ENCODE results near the gene ZDHHC14. TPM values are rescaled to one million over a fixed set of nuclear protein-coding genes. Genes with fewer than 3 reads are reported as not detected.

Gene ZDHHC14
- total RNA-seq, 2 experiments from 2014 or later: 2.9 to 3.5 TPM

DNA sequence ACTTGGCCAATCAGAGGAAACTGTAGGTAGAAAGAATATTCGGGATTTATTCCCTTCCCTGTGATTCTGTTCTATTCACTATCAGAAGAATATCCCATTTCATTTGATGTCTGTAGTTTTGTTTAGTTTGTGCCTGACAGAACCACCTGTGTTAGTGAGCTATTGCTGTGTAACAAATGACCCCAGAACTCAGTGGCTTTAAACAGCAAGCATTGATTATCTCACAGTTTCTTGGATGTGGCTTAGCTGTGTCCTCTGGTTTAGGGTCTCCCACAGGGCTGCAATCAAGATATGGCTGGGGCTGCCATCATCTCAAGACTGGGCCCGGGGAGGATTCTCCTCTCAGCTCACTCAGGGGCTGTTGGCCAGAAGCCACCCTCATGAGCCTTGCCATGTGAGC is 143.7 kb downstream of the ZDHHC14 start:
- no peak overlapping the region for H3K27ac Mint-ChIP-seq
- peaks cover 2% of the 10 kb centered on the region for H3K36me3 Mint-ChIP-seq
- no peak for DNase-seq
- peaks cover 8% of the 10 kb centered on the region for H3K9me3 Mint-ChIP-seq
- H3K4me3 Mint-ChIP-seq: no peak overlapping the region
- H3K27me3 Mint-ChIP-seq: no peaks in the 10 kb centered on the region
- peaks cover 16% of the 10 kb centered on the region for H3K4me1 Mint-ChIP-seq

GRCh38 chr6:157525292-157525889 is 144.4 kb downstream of the ZDHHC14 start:
- H3K4me1 Mint-ChIP-seq: peaks cover 16% of the 10 kb centered on the region
- H3K27me3 Mint-ChIP-seq: no peaks in the 10 kb centered on the region
- peaks cover 2% of the 10 kb centered on the region for H3K36me3 Mint-ChIP-seq
- DNase-seq: no peak
- H3K9me3 Mint-ChIP-seq: peaks cover 8% of the 10 kb centered on the region
- H3K4me3 Mint-ChIP-seq: no peak overlapping the region
- no peak overlapping the region for H3K27ac Mint-ChIP-seq

GRCh38 chr6:157525918-157526425 is 145.0 kb downstream of the ZDHHC14 start:
- no peaks in the 10 kb centered on the region for H3K27me3 Mint-ChIP-seq
- H3K27ac Mint-ChIP-seq: no peak overlapping the region
- peaks cover 2% of the 10 kb centered on the region for H3K36me3 Mint-ChIP-seq
- peaks cover 8% of the 10 kb centered on the region for H3K9me3 Mint-ChIP-seq
- DNase-seq: no peak
- no peak overlapping the region for H3K4me3 Mint-ChIP-seq
- H3K4me1 Mint-ChIP-seq: peaks cover 16% of the 10 kb centered on the region

DNA sequence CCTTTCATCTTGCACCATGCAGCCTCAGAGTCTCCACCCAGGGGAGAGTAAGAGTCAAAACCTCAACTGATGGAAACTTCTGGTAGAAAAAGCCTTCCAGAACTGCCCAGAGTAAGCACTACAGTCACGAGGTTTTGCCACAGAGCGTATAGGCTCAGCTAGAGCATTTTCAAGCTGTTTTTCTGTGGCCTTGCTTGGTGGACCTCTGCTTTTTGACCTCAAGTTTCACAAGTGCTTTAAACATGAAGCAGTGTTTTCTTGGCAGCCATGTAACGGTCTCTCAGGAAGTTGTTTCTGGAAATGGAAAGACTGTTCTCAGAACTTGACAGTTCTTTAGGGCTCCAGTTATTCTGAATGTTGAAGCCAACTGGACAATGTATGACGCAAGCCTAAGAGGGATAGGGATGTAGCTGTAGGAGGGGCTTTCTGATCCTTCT is 146.5 kb downstream of the ZDHHC14 start:
- peaks cover 8% of the 10 kb centered on the region for H3K9me3 Mint-ChIP-seq
- peak; percentile 13 for DNase-seq
- H3K36me3 Mint-ChIP-seq: peaks cover 2% of the 10 kb centered on the region
- H3K27ac Mint-ChIP-seq: peak overlapping the region; percentile 47
- H3K4me3 Mint-ChIP-seq: no peak overlapping the region
- no peaks in the 10 kb centered on the region for H3K27me3 Mint-ChIP-seq
- H3K4me1 Mint-ChIP-seq: peaks cover 14% of the 10 kb centered on the region

GRCh38 chr6:157528931-157529653 is 148.1 kb downstream of the ZDHHC14 start:
- H3K4me3 Mint-ChIP-seq: no peak overlapping the region
- peaks cover 8% of the 10 kb centered on the region for H3K9me3 Mint-ChIP-seq
- no peaks in the 10 kb centered on the region for H3K27me3 Mint-ChIP-seq
- H3K36me3 Mint-ChIP-seq: peaks cover 4% of the 10 kb centered on the region
- no peak for DNase-seq
- H3K4me1 Mint-ChIP-seq: peaks cover 14% of the 10 kb centered on the region
- no peak overlapping the region for H3K27ac Mint-ChIP-seq

DNA sequence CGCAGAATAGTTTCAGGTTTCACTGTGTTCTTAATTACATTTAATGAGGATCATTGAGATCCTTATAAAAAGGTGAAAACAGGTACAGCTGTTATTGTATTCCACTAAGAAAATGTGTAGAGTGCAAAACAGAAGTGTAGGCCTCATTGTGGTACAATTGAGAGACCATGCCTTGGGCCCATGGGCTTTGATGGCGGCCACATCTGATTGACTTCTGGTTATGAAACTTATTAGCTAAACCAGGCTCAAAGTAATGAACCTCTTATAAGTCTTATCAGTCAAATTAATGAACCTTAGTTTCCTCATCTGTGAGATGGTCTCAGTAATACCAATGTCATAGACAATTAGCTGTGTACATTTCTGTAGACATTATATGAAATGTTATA is 148.7 kb downstream of the ZDHHC14 start:
- Mint-ChIP-seq H3K27me3 (no peaks in the 10 kb centered on the region), H3K36me3 (peaks cover 4% of the 10 kb centered on the region), H3K4me3 (no peak overlapping the region), H3K4me1 (peaks cover 14% of the 10 kb centered on the region), H3K27ac (no peak overlapping the region), H3K9me3 (peaks cover 8% of the 10 kb centered on the region)
- no peak for DNase-seq

- Mint-ChIP-seq H3K27ac (no peak overlapping the region), H3K36me3 (peaks cover 4% of the 10 kb centered on the region), H3K9me3 (peaks cover 8% of the 10 kb centered on the region), H3K4me1 (peaks cover 18% of the 10 kb centered on the region), H3K27me3 (no peaks in the 10 kb centered on the region), H3K4me3 (no peak overlapping the region)
- DNase-seq: no peak
Observed at GRCh38 chr6:157530126-157530525, 149.1 kb downstream of the ZDHHC14 start.

GRCh38 chr6:157530724-157531168 is 149.8 kb downstream of the ZDHHC14 start:
- H3K4me3 Mint-ChIP-seq: no peak overlapping the region
- H3K36me3 Mint-ChIP-seq: peaks cover 3% of the 10 kb centered on the region
- no peaks in the 10 kb centered on the region for H3K27me3 Mint-ChIP-seq
- H3K9me3 Mint-ChIP-seq: peaks cover 8% of the 10 kb centered on the region
- no peak for DNase-seq
- H3K4me1 Mint-ChIP-seq: peaks cover 24% of the 10 kb centered on the region
- H3K27ac Mint-ChIP-seq: no peak overlapping the region

DNA sequence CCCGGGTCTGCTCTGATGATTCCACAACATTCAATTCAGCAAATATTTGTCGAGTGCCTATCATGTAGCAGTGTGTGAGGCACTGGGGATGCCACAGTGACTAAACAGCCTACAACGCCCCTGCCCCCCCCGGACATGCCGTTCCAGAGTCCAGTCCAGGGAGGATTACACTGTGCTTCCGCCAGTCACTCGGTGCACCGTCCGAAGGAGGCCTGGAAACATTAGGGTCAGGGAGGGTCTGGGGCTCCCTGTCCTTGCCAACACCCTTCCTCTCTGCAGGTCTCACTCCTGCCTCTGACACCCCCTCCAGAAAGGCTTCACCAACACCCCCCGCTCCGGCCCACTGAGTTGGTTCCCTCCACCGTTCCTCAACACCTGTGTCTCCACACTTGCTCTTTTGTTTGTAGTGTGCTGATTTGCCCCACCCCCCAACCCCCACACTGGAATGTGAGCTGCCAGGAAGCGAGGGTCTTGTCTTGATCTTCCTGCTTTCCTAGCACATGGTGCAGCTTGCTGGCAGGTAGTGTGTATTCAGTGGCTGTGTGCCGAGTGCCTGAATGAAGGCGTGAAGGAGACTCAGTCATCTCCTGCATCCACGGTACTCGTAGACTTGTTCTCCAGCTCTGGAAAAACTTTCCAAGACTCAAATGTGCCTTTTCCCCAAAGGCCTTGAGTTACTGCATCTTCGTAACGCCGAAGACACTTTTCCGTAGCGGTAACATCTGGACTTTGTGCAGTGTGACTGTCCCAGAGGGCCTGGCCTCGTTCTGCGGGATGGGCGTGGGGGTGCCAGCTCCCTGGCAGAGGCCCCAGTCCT is 150.4 kb downstream of the ZDHHC14 start:
- Mint-ChIP-seq H3K27me3 (no peaks in the 10 kb centered on the region), H3K27ac (no peak overlapping the region), H3K4me3 (no peak overlapping the region), H3K36me3 (peaks cover 1% of the 10 kb centered on the region), H3K9me3 (peaks cover 8% of the 10 kb centered on the region), H3K4me1 (peaks cover 30% of the 10 kb centered on the region)
- no peak for DNase-seq

GRCh38 chr6:157531986-157532365 is 151.0 kb downstream of the ZDHHC14 start:
- Mint-ChIP-seq H3K27me3 (no peaks in the 10 kb centered on the region), H3K36me3 (peaks cover 1% of the 10 kb centered on the region), H3K27ac (no peak overlapping the region), H3K4me3 (no peak overlapping the region), H3K9me3 (peaks cover 8% of the 10 kb centered on the region), H3K4me1 (peaks cover 31% of the 10 kb centered on the region)
- DNase-seq: no peak

DNA sequence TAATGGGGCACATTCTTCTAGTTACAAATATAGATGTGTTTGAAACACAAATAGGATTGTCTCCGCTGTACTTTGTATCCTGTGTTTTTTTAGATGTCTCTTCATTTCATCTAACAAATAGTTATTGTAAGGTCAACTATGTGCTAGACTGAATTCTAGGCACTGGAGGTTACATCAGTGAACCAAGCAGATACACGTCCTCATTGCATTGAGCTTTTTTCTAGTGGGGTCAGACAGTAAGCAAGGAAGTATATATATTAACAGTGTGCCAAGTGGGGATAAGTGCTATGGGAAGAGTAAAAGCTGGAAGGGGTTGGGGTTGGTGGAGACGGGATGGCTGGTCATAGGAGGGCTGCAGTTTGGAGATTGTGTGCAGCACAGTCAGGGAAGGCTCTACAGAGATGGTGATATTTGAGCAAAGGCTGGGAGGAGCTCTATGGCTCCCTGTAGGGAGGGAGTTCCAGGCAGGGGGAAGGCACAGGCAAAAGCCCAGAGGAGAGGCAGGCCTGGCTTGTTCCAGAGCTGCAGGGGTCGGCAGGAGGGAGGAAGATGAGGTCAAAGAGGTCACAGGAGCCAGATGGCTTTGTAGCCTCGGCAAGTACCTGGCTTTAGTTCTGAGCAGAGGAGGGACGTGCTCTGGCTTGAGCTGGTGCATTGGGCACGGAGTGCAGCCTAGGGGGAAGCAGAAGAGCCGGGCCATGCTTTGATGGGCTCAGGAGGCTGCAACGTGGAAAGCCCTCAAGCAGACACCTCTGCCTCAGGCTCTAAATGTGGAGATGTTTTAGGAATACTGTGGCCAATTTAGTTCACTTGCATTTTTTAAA is 152.3 kb downstream of the ZDHHC14 start:
- DNase-seq: no peak
- Mint-ChIP-seq H3K27me3 (no peaks in the 10 kb centered on the region), H3K36me3 (peaks cover 1% of the 10 kb centered on the region), H3K9me3 (no peaks in the 10 kb centered on the region), H3K27ac (no peak overlapping the region), H3K4me3 (no peak overlapping the region), H3K4me1 (peaks cover 20% of the 10 kb centered on the region)

DNA sequence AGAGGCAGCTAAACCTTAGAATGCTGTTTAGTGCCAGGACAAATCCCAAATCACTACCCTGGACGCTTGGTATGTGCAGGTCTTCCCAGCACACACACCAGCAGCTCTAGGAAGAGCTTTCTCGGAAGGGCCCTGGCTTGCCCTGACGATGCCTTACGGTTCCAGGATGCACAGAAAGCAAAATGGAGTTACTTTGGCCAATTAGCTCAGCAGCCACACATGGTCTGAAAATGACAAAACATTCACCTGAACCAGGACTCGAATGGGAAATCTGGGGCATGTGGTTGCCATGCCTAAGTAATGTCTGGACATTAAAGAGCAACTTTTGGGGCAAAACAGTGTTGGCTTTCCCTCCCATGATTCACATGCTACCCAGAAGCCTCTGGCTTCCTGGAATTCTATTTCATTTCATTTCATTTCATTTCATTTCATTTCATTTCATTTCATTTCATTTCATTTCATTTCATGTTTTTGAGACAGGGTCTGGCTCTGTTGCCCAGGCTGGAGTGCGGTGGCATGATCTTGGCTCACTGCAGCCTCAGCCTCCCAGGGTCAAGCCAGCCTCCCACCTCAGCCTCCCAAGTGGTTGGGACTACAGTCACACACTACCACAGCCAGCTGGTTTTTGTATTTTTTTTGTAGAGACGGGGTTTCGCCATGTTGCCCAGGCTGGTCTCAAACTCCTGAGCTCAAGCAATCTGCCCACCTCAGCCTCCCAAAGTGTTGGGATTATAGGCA is 153.3 kb downstream of the ZDHHC14 start:
- H3K36me3 Mint-ChIP-seq: peaks cover 1% of the 10 kb centered on the region
- no peak overlapping the region for H3K4me3 Mint-ChIP-seq
- no peaks in the 10 kb centered on the region for H3K9me3 Mint-ChIP-seq
- peaks cover 27% of the 10 kb centered on the region for H3K4me1 Mint-ChIP-seq
- no peak for DNase-seq
- no peak overlapping the region for H3K27ac Mint-ChIP-seq
- H3K27me3 Mint-ChIP-seq: peaks cover 4% of the 10 kb centered on the region

DNA sequence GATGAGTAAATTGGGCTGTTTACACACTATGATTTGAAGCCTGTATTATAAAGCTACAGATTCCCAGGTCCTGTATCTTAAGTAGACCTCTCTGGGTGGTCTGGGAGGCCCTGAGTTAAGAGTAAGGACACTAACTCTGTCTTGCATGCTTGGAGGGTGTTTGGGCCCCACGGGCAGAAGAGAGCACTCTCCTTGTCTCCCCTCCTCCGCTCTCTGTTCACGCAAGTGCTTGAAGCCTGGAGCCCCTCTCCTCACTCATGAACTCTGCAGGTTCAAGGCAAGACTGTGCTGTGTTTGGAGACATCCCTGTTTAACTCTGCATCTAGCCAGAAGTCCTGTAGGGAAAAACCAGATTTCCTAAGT is 154.0 kb downstream of the ZDHHC14 start:
- no peak overlapping the region for H3K4me3 Mint-ChIP-seq
- peaks cover 4% of the 10 kb centered on the region for H3K27me3 Mint-ChIP-seq
- DNase-seq: no peak
- H3K36me3 Mint-ChIP-seq: peaks cover 1% of the 10 kb centered on the region
- peaks cover 28% of the 10 kb centered on the region for H3K4me1 Mint-ChIP-seq
- peak overlapping the region; percentile 83 for H3K27ac Mint-ChIP-seq
- H3K9me3 Mint-ChIP-seq: no peaks in the 10 kb centered on the region

All from activated naive CD8-positive, alpha-beta T cell treated with anti-CD3 and anti-CD28 coated beads for 36 hours (primary cell).